ENCODE data around the gene MKS1. TPM values are rescaled to one million over a fixed set of nuclear protein-coding genes. Genes with fewer than 3 reads are reported as not detected.

Gene MKS1
- polyA plus RNA-seq, 1 donor from 2014 or later: 32.9 TPM

DNA sequence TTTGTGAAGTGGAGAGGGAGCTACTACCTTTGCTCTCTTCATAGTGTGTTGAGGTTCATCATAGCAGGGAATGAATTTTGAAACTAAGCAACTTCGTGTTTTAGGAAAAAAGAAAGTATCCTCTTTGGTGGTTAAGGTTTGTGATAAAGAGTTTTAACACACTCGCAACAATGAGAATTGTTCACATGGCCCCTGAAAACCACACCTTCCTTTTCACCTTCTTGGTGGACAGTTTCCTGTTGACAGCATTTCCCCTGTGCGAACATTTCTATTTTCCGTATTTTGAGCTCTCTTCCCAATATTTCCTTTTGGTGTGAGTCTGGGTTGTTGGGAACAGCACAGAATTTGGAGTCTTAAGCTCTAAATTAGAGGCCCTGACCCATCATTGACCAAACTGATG, 48.4 kb downstream of the MKS1 start:
- no peak overlapping the region for H3K4me2 ChIP-seq (ENCODE audit: low read length)
- H3K4me3 ChIP-seq (ENCODE audit: low read length): no peak overlapping the region
- peaks cover 22% of the 10 kb centered on the region for H3K27me3 ChIP-seq (ENCODE audit: insufficient read depth, low read depth, low read length)
- TF ChIP-seq MXI1 (conservative IDR thresholded peaks at IDR 0.05; ENCODE audit: poor library complexity, severe bottlenecking): no peak
- TF ChIP-seq SMC3 (conservative IDR thresholded peaks at IDR 0.05; ENCODE audit: poor library complexity): no peak
- TF ChIP-seq POLR2AphosphoS5 (IDR thresholded peaks at IDR 0.05): no peak
- no peak for TF ChIP-seq EZH2 (IDR thresholded peaks at IDR 0.05; ENCODE audit: borderline replicate concordance, insufficient read depth, low read length, poor library complexity, severe bottlenecking)
- TF ChIP-seq, protein P1, sequence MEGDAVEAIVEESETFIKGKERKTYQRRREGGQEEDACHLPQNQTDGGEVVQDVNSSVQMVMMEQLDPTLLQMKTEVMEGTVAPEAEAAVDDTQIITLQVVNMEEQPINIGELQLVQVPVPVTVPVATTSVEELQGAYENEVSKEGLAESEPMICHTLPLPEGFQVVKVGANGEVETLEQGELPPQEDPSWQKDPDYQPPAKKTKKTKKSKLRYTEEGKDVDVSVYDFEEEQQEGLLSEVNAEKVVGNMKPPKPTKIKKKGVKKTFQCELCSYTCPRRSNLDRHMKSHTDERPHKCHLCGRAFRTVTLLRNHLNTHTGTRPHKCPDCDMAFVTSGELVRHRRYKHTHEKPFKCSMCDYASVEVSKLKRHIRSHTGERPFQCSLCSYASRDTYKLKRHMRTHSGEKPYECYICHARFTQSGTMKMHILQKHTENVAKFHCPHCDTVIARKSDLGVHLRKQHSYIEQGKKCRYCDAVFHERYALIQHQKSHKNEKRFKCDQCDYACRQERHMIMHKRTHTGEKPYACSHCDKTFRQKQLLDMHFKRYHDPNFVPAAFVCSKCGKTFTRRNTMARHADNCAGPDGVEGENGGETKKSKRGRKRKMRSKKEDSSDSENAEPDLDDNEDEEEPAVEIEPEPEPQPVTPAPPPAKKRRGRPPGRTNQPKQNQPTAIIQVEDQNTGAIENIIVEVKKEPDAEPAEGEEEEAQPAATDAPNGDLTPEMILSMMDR (IDR thresholded peaks at IDR 0.05; ENCODE audit: poor library complexity, severe bottlenecking): no peak
- no peak for TF ChIP-seq EP300 (conservative IDR thresholded peaks at IDR 0.05; ENCODE audit: poor library complexity, severe bottlenecking)
- TF ChIP-seq, protein P2, sequence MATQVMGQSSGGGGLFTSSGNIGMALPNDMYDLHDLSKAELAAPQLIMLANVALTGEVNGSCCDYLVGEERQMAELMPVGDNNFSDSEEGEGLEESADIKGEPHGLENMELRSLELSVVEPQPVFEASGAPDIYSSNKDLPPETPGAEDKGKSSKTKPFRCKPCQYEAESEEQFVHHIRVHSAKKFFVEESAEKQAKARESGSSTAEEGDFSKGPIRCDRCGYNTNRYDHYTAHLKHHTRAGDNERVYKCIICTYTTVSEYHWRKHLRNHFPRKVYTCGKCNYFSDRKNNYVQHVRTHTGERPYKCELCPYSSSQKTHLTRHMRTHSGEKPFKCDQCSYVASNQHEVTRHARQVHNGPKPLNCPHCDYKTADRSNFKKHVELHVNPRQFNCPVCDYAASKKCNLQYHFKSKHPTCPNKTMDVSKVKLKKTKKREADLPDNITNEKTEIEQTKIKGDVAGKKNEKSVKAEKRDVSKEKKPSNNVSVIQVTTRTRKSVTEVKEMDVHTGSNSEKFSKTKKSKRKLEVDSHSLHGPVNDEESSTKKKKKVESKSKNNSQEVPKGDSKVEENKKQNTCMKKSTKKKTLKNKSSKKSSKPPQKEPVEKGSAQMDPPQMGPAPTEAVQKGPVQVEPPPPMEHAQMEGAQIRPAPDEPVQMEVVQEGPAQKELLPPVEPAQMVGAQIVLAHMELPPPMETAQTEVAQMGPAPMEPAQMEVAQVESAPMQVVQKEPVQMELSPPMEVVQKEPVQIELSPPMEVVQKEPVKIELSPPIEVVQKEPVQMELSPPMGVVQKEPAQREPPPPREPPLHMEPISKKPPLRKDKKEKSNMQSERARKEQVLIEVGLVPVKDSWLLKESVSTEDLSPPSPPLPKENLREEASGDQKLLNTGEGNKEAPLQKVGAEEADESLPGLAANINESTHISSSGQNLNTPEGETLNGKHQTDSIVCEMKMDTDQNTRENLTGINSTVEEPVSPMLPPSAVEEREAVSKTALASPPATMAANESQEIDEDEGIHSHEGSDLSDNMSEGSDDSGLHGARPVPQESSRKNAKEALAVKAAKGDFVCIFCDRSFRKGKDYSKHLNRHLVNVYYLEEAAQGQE (IDR thresholded peaks at IDR 0.05; ENCODE audit: borderline replicate concordance): no peak
- no peak for TF ChIP-seq RAD21 (conservative IDR thresholded peaks at IDR 0.05)
- no peak for TF ChIP-seq TAF1 (IDR thresholded peaks at IDR 0.05; ENCODE audit: low read depth)
- H3F3A ChIP-seq (ENCODE audit: insufficient read depth, low read length, poor library complexity, severe bottlenecking): no peaks in the 10 kb centered on the region
- no peaks in the 10 kb centered on the region for H3K9me2 ChIP-seq (ENCODE audit: insufficient read depth, low read length)
- H3K79me2 ChIP-seq (replicated peaks; ENCODE audit: insufficient read depth, low read length): no peaks in the 10 kb centered on the region
- H3K9me3 ChIP-seq (ENCODE audit: low read length): no peaks in the 10 kb centered on the region
- no peak overlapping the region for H3K9ac ChIP-seq (ENCODE audit: low read length)
- no peaks in the 10 kb centered on the region for H3K36me3 ChIP-seq (ENCODE audit: insufficient read depth, low read length)
- H2AFZ ChIP-seq (ENCODE audit: low read depth, low read length): no peak overlapping the region
- no peak overlapping the region for H3K27ac ChIP-seq (ENCODE audit: low read length)
- H4K20me1 ChIP-seq (ENCODE audit: insufficient read depth): no peaks in the 10 kb centered on the region

DNA sequence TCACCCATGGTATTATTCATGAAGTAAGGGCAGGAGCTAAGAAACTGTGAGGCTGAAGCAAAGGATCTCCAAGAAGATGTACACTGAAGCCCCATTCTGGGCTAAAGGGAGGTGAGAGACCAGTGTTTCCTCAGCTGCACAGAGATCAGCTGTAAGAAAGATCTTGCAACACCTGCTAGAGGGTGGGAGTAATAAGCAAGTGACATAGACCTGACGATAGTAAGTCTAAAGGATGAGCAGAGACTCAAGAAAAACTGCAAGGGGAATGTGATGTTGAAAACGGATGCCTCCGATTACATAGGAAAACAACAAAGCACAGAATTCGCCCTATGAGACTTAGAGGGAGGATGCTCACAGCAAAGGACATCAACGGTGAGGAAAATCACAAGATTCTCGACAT, 52.4 kb downstream of the MKS1 start, which contains the start of gene OR4D2:
TSS of gene OR4D2 (plus strand) at position 301 of the 400 bp plus-strand sequence. CDS start 2,674 bp downstream, outside the sequence.
- Histone ChIP-seq H3K79me2 (replicated peaks; ENCODE audit: insufficient read depth, low read length) (no peaks in the 10 kb centered on the region), H2AFZ (ENCODE audit: low read depth, low read length) (no peak within 1 kb of the TSS), H3F3A (ENCODE audit: insufficient read depth, low read length, poor library complexity, severe bottlenecking) (no peaks in the 10 kb centered on the region), H3K4me2 (ENCODE audit: low read length) (no peak within 1 kb of the TSS), H3K4me3 (ENCODE audit: low read length) (no peak within 1 kb of the TSS), H3K9ac (ENCODE audit: low read length) (no peak within 1 kb of the TSS), H3K36me3 (ENCODE audit: insufficient read depth, low read length) (no peaks in the 10 kb centered on the region), H4K20me1 (ENCODE audit: insufficient read depth) (no peaks in the 10 kb centered on the region), H3K27me3 (ENCODE audit: insufficient read depth, low read depth, low read length) (peaks cover 22% of the 10 kb centered on the region), H3K27ac (ENCODE audit: low read length) (no peak within 1 kb of the TSS), H3K9me3 (ENCODE audit: low read length) (no peaks in the 10 kb centered on the region), H3K9me2 (ENCODE audit: insufficient read depth, low read length) (no peaks in the 10 kb centered on the region)
- TF ChIP-seq SMC3 (conservative IDR thresholded peaks at IDR 0.05; ENCODE audit: poor library complexity): no peak
- TF ChIP-seq MXI1 (conservative IDR thresholded peaks at IDR 0.05; ENCODE audit: poor library complexity, severe bottlenecking): no peak
- TF ChIP-seq TAF1 (IDR thresholded peaks at IDR 0.05; ENCODE audit: low read depth): no peak
- TF ChIP-seq, protein P2 (IDR thresholded peaks at IDR 0.05; ENCODE audit: borderline replicate concordance): no peak
- no peak for TF ChIP-seq POLR2AphosphoS5 (IDR thresholded peaks at IDR 0.05)
- TF ChIP-seq EP300 (conservative IDR thresholded peaks at IDR 0.05; ENCODE audit: poor library complexity, severe bottlenecking): no peak
- TF ChIP-seq, protein P1 (IDR thresholded peaks at IDR 0.05; ENCODE audit: poor library complexity, severe bottlenecking): no peak
- no peak for TF ChIP-seq RAD21 (conservative IDR thresholded peaks at IDR 0.05)
